ENCODE measurements around the gene STK25.

GRCh38 chr2:241540771-241541561 is 32.6 kb upstream of the STK25 start:
- TF ChIP-seq CTCF (tag by site-specific recombination; IDR thresholded peaks at IDR 0.05) (no peak), ZNF548 (tag by site-specific recombination; IDR thresholded peaks at IDR 0.05) (no peak), ZNF132 (tag by site-specific recombination; IDR thresholded peaks at IDR 0.05; ENCODE audit: borderline replicate concordance) (no peak), ZFP37 (tag by site-specific recombination; IDR thresholded peaks at IDR 0.05) (no peak), YY1 (tag by site-specific recombination; IDR thresholded peaks at IDR 0.05) (no peak), ZSCAN5A (tag by site-specific recombination; IDR thresholded peaks at IDR 0.05) (no peak)
